Measurements from ENCODE around the gene CNOT1.

The CNOT1 gene

DNA sequence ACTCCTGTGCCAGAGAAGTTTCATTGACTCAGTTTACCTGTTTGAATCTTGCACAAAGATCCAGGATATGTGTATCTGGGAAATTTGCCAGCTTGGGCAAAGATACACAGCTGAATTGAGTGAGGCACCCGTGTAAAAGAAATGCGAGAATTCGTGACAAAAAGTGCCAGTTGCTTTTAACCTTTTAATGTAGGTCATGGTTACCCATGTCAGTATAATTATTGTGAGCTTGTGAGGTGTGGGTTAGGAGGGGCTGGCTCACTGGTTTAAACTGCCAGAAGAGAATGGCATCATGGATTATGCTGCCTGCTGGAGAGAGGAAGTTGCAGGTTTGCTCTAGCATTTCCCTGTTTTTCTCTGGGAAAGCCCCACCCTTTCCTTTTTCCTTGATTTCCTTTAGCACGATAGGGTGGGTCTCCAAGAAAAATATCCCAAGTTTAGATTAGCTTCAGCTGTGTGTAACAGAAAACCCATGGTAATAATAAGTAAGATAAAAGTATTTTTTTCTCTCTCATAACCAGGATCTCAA is 154.5 kb downstream of the CNOT1 start:
- no peak for DNase-seq

DNA sequence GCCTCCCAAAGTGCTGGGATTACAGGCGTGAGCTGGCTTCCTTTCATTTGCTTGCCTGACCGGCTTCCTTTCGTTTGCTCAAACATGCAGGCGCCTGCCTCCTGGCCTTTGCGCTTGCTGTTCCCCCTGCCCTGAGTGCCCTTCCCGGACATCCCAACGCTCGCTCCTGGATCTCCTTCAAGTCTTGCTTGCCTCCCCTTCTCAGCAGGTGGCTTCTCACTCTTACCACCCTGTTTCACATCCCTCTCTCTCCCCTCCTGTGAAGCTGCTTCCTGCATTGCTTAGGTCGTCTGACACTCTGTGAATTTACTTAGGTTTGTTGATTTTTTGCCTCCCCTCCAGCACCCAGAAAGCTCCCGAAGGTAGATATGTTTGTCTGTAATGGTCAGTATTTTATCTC is 155.3 kb downstream of the CNOT1 start:
- no peak for DNase-seq

DNA sequence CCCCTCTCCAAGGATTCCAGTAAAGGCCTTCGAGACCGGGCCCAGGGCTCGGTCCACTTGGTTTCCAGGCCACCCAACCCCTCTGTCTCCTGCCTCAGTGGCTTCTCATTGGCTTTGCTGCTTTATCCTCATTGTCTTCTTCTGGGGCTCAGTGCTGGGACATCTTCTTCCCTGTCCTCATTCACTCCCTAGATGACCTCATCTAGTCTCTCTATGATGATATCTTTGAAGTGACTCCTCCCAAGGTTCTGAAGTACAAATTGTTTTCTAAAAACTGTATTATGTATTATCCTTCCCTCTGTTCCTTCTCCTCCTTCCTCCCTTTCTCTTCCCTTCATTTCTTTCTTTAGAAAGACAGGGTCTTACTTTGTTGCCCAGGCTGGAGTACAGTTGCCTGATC is 156.8 kb downstream of the CNOT1 start:
- DNase-seq: no peak

DNA sequence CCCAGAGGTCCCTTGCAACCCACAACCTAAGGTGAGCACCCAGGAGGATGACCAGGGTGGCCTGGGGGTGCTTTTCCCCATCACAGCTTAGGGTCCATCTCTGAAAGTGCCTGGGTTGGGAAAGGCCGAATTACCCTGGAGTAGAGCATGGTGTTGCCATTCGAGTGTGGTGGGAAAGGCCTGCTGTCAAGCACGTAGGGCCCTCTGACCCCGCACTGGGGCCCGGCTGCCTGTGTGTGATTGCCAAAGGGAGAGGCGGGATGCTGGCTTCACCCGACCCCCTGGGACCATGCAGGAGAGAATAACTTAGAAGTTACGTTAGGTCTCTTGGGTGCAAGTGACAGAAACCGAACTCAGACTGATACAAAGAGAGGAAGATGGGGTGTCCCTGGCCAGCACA is 157.4 kb downstream of the CNOT1 start:
- no peak for DNase-seq

DNA sequence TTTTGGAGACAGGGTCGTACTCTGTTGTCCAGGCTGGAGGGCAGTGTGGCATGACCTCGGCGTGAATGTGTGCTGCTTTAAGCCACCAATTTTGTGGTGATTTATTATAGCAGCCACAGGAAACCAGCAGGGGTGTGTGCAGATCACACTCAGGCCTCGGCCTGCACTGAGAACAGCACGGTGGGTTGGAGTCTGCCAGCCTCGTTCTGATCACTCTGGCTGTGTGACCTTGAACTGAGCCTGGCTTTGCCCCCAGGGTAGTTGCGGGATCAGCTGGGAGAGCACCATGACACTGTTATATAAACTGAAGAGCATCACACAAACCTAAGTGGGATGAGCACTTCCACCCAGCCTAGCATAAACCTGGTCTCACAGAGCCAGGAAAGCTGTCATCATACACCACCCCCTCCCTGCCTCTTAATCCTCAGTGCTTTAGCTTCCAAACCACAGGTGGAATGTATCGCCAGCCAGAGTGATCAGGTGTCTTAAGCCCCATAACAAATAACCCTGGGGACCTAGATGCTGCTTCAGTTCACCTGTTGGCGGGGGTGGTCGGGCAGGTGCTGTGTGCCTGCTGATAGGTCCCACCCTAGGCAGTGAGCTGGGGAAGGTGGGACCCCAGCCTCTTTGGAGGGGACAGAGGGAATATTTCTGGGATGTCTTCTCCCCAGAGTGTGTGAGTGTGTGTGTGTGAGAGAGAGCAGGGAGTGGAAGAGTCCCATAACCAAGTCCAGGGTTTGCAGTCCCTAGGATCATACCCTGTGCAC is 158.2 kb downstream of the CNOT1 start:
- DNase-seq: no peak

All from stimulated activated CD4-positive, alpha-beta T cell treated with anti-CD3 and anti-CD28 coated beads, Interleukin-2, amount 100 ng/mL, for 24 hours (primary cell).